ENCODE measurements around the gene CUL3. TPM values are rescaled to one million over a fixed set of nuclear protein-coding genes. Genes with fewer than 3 reads are reported as not detected.

CUL3 gene
- total and polyA plus RNA-seq, 2 of the 13 experiments (the other 11 are each of a cell fraction or from before 2014, with no cell fraction given): 33.2 to 62.3 TPM

GRCh38 chr2:224561234-224562005 is 23.7 kb downstream of the CUL3 start (continued):
- TF ChIP-seq CTCF (CRISPR knock-in tag; IDR thresholded peaks at IDR 0.05): no peak
- TF ChIP-seq CSRNP1 (CRISPR knock-in tag; IDR thresholded peaks at IDR 0.05): no peak
- no peak for TF ChIP-seq ATF7 (IDR thresholded peaks at IDR 0.05)
- no peak for TF ChIP-seq ATF7 (CRISPR knock-in tag; IDR thresholded peaks at IDR 0.05)
- TF ChIP-seq ZIK1 (CRISPR knock-in tag; IDR thresholded peaks at IDR 0.05; ENCODE audit: borderline replicate concordance, low read depth): no peak
- TF ChIP-seq ZNF670 (CRISPR knock-in tag; IDR thresholded peaks at IDR 0.05; ENCODE audit: borderline replicate concordance): no peak
- TF ChIP-seq SMYD3 (CRISPR knock-in tag; IDR thresholded peaks at IDR 0.05): no peak
- no peak for TF ChIP-seq SP4 (CRISPR knock-in tag; IDR thresholded peaks at IDR 0.05)
- no peak for TF ChIP-seq ZBTB49 (CRISPR knock-in tag; IDR thresholded peaks at IDR 0.05; ENCODE audit: borderline replicate concordance)
